Activated T-helper 1 cell treated with anti-CD3 and anti-CD28 coated beads, Interleukin-2, amount 50 U/mL, for 16 hours (primary cell): ENCODE measurements around the gene GHRL.
A peak's percentile ranks its signal among the peaks of the same experiment; 100 is the strongest.

ENCODE experiments used
- DNase-seq, 2 donors: peaks; one replicate each; pipeline ENCODE4 v3.0.0-alpha.2; 2020; ENCODE audit warnings: low read depth in 1 of 2, low spot score in 1 of 2

The GHRL gene

DNA sequence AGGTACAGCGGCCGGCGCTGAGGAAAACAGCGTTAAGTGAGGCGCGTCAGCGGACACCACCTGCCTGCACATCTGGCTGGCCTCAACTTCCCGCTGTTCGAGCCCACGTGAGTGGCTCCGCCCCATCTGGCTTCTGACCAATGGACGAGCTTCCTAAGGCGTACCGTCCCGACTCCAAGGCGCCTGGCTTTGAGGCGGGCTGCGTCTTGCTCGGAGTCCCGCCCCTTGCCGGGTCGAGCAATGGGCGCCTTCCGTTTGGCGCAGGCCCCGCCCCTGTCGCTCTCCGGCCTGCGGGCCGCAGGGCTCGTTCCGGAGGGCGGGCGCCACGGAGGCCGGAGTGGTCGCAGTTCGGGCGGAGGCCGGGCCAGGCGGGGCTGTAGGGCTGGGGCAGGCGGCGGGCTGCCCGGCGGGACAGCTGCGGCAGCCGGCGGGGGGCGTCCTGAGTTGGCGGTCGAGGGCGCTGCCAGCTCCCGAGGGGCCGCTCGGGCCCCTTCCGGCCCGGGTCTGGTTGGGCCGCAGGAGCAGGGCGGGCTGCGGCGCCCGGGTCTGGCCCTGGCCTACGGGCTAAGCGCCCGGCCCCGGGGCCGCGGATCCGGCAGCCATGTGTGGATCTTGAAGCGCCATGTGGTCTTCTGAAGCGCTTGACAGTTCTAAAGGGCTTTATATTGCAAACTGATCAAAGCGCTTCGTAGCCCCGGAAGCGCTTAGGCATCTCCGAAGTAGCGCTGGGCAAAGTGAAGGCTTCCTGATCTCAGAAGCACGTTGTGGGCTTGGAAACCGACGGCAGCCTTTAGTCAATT is 44.4 kb downstream of the GHRL start, which contains the start of gene TATDN2:
Gene TATDN2 (plus strand): TSS at position 276 of the 800 bp plus-strand sequence. CDS start 742 bp downstream, outside the sequence.
- DNase-seq: peak; percentile 84 to 89

DNA sequence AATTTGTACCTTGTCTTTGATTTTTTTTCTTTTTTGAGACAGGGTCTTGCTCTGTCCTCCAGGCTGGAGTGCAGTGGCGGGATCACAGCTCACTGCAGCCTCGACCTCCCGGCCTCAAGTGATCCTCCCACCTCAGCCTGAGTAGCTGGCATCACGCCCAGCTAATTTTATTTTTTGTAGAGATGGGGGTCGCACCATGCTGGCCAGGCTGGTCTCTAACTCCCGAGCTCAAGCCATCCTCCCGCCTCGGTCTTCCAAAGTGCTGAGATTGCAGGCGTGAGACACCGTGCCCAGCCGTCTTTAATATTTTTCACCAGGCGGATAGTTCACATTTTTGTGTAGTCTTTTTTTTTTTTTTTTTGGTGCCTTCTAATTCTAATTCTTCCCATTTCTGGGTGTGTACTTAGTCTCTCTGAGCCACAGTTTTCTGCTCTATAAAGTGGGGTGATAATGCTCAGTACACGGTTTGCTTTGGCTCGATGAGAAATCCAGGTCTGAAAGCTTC is 45.0 kb downstream of the GHRL start:
- DNase-seq: no peak

DNA sequence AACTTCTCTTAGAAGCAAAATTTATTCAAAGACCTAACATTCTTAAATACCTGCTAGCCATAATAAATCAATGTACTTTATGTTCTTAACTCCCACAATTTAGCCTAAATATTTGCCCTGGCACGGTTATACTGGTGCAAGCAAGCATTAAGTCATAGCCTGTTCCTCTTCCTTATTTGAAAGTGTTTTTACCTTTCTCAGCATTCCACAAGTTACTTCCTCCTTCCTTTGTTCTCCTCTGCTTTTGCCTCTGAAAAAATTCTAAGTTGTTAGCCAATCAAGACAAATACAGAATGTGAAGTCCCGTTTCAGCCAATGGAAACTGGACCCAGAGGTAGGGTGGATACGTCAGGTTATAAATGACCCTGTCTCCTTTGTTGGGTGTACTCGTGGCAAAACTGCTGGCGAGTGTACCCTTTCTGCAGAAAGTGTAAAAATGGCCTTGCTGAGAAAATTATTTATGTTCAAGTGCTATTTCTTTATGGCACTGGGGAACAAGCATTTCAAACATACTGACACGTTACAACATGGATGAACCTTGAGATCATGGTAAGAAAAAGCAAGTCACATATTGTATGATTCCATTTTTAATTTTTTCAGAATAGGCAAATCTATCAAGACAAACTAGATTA is 47.5 kb downstream of the GHRL start:
- DNase-seq: no peak

DNA sequence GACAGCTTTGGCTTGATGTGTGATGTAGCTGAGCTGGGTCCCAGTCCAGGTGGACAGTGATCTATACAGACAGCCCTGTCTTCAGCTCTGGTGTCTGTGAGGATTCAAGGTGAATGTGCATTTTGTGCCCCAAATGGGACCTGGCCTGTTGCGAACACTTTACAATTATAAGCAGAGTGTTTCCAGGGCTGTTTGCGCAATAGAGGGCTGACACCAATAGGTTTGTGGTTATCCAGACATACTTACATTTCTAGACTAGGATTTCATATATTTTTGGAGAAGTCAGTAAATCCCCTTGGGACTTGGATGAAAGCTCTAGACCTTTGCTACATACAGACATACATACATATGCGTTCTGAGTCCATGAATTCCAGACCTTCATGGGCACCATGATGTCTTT is 48.7 kb downstream of the GHRL start:
- DNase-seq: no peak

DNA sequence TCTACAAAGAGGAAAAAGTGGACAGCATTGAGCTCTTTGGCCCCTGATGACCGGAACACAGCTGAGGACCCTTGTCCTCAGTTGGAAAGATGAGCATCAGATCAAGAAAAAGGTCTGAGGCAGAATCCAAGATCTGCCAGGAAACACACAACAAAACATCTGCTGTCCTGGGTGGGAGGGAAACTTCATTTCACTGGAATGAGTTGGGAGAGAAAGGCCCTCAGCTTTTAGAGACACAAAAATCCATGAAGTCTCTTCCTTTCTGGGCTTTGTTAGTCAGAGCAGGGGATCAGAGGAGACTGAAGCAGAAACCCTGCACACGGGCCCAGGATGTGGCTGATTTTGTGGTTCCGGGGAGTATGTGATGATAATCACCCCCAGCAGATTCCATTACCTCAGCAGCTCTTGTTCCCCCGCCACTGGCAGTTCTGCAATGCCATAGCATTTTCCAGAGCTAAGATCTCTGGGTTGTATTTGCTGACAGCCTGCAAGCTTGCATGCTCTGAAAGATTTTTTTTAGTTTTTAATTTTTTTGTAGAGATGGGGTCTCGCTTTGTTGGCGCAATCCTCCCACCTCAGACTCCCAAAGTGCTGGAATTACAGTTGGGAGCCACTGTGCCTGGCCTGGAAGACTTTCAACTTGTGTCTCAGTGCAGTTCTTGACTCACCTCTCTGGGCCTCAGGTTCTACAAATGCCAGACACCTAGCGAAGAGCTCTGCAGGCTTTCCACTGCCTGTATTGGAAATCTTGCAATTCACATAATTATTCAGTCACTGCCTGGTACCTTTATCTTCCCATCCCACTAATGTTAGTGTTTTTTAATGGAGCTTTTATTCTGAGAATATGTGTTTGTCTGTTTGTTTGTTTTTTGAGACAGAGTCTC is 50.3 kb downstream of the GHRL start:
- DNase-seq: peak; percentile 45 to 55

DNA sequence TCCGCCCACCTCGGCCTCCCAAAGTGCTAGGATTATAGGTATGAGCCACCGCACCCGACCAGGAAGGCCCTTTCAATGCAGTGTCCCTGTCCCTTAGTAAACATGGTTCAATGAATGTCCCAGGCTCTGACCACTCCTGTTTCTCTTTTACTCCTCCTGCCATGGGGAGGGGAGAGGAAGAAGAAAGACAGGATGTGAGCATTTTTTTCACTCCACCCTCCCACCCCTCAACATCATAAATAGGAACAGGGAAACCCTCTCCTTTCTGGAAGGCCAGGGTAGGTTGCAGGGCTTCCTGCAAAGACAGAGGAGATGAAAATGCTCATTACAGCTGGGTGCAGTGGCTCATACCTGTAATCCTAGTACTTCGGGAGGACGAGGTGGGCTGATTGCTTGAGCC is 51.9 kb downstream of the GHRL start:
- no peak for DNase-seq

DNA sequence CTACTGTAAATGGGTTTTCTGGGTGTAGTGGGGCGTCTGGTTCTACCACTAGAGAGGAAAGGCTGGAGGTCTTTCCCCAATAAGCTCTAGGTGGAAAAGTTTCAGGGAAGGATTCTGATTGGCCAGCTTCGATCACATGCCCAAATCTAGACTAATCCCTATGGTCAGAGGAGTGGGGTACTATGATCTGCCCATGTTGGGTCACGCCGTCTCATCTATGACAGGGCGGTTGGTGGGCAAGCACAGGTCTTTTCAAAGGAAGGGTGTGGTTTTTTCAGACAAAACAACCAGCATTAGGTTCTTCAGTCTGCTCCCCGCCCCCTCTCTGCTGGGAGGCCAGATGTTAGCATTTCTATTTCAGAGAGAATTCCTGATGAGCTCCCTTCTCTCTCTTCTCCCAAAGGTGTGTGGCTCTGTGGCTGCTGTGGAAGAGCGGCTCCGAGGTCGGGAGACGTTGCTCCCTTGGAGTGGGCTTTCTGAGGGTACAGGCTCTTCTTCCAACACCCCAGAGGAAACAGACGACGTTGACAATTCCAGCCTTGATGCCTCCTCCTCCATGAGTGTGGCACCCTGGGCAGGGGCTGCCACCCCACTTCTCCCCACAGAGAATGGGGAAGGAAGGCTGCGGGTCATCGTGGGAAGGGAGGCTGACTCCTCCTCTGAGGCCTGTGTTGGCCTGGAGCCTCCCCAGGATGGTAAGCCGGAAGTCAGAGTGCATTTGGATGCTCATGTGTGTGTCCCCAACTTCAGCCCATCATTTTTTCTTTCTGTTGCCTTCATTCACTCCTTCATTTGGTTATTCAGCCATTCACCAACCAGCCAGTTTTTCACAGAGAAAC is 54.2 kb downstream of the GHRL start:
- no peak for DNase-seq
